A549 (cell line): ENCODE results near the gene KCTD11. TPM values are rescaled to one million over a fixed set of nuclear protein-coding genes. Genes with fewer than 3 reads are reported as not detected.

Source experiments
- ATAC-seq, 2 experiments: fragments of 200-7000 bp in 1 of 2; fragments of >200 bp in 1 of 2; cut with Nextera tagmentation in 1 of 2; cut with Tn5 transposase in 1 of 2; 3 replicates each; pipeline versions ENCODE4 v1.8.0 to v1.9.1; 2018 to 2020; ENCODE audit warnings: mild to moderate bottlenecking in 1 of 2, moderate library complexity in 1 of 2
- CTCF ChIA-PET: fragments of 300-600 bp; sonication (Branson Sonifier 250); formaldehyde crosslinking; extraction: SDS; loops from one replicate; lab custom pipeline; 2021; ENCODE audit warnings: antibody characterized with exemption, inconsistent platforms; lab: Yijun Ruan, JAX
- POLR2A ChIA-PET: fragments of 350-600 bp; formaldehyde crosslinking; extraction: SDS; loops from one replicate; lab custom pipeline; 2021; ENCODE audit warnings: antibody characterized with exemption, inconsistent platforms; lab: Yijun Ruan, JAX
- DNase-seq, 2 experiments: peaks; one replicate each; pipeline versions ENCODE4 v3.0.0 to v3.0.0-alpha.2; 2011 to 2016; ENCODE audit warnings: low read depth in 1 of 2, low spot score in 1 of 2
- FAIRE-seq: peaks from 2 replicates; lab custom pipeline; 2011; peaks lifted over from hg19 to GRCh38; lab: Jason Lieb, UNC
- H3K27ac ChIP-seq, 2 experiments: fragments of >200 bp; sonication (Bioruptor Twin); formaldehyde crosslinking; 3 replicates each; pipeline ENCODE4 v1.5.1; 2016 to 2017
- H3K4me1 ChIP-seq: fragments of >200 bp; sonication (Bioruptor Twin); formaldehyde crosslinking; 3 replicates; pipeline ENCODE4 v1.6.1; 2016
- H3K4me2 ChIP-seq: fragments of >200 bp; sonication (Bioruptor Twin); formaldehyde crosslinking; 3 replicates; pipeline ENCODE4 v1.6.1; 2016
- H3K4me3 ChIP-seq: fragments of >200 bp; sonication (Bioruptor Twin); formaldehyde crosslinking; 3 replicates; pipeline ENCODE4 v1.5.1; 2016
- H3K9me3 ChIP-seq: fragments of >200 bp; sonication (Bioruptor Twin); formaldehyde crosslinking; 3 replicates; pipeline ENCODE4 v1.6.1; 2016
- ATOH8 ChIP-seq: fragments of 250-450 bp; sonication (Bioruptor Pico); IDR thresholded peaks from 2 replicates; pipeline ENCODE4 v1.5.0; 2020; ENCODE audit warnings: low read depth, mild to moderate bottlenecking, moderate library complexity
- BCL3 ChIP-seq: fragments of >200 bp; sonication (Bioruptor Twin); formaldehyde crosslinking; IDR thresholded peaks from 3 replicates; pipeline ENCODE4 v1.6.1; 2016
- CHD4 ChIP-seq: fragments of 200-600 bp; sonication (generic); IDR thresholded peaks from 2 replicates; pipeline ENCODE4 v1.6.1; 2016; ENCODE audit warnings: antibody characterized with exemption, mild to moderate bottlenecking, borderline replicate concordance
- CTCF ChIP-seq: fragments of >200 bp; sonication (Bioruptor Twin); formaldehyde crosslinking; IDR thresholded peaks from 3 replicates; pipeline ENCODE4 v1.5.1; 2016
- EHMT2 ChIP-seq: fragments of 200-600 bp; sonication (generic); IDR thresholded peaks from 2 replicates; pipeline ENCODE4 v1.6.1; 2016; ENCODE audit warnings: antibody characterized with exemption, low read depth, mild to moderate bottlenecking, moderate library complexity
- ESRRA ChIP-seq: fragments of 150-350 bp; IDR thresholded peaks from 2 replicates; pipeline ENCODE4 v1.6.1; 2014; ENCODE audit warnings: mild to moderate bottlenecking, low read length, borderline replicate concordance
- FOSB ChIP-seq: fragments of 250-450 bp; sonication (Bioruptor Pico); IDR thresholded peaks from 2 replicates; pipeline ENCODE4 v1.5.0; 2020; ENCODE audit warnings: mild to moderate bottlenecking, moderate library complexity
- FOXS1 ChIP-seq: fragments of 250-450 bp; sonication (Bioruptor Pico); IDR thresholded peaks from 2 replicates; pipeline ENCODE4 v1.5.0; 2020; ENCODE audit warnings: mild to moderate bottlenecking, moderate library complexity
- GATA3 ChIP-seq: IDR thresholded peaks from 2 replicates; pipeline ENCODE4 v1.6.1; 2012; ENCODE audit warnings: borderline replicate concordance
- HOXB13 ChIP-seq: fragments of 250-450 bp; sonication (Bioruptor Pico); IDR thresholded peaks from 2 replicates; pipeline ENCODE4 v1.5.0; 2020; ENCODE audit warnings: low read depth, mild to moderate bottlenecking, moderate library complexity
- JUN ChIP-seq, 2 experiments: fragments of >200 bp; sonication (Bioruptor Twin); formaldehyde crosslinking; IDR thresholded peaks; 2 replicates in 1 of 2; 3 replicates in 1 of 2; pipeline ENCODE4 v1.6.1; 2016 to 2017
- JUNB ChIP-seq: fragments of >200 bp; sonication (Bioruptor Twin); formaldehyde crosslinking; IDR thresholded peaks from 2 replicates; pipeline ENCODE4 v1.6.1; 2016
- KDM1A ChIP-seq: fragments of 200-600 bp; sonication (generic); IDR thresholded peaks from 2 replicates; pipeline ENCODE4 v1.6.1; 2016; ENCODE audit warnings: low read depth, mild to moderate bottlenecking
- MAFK ChIP-seq: fragments of 450-650 bp; IDR thresholded peaks from 2 replicates; pipeline ENCODE4 v1.6.1; 2014; ENCODE audit not compliant: partially characterized antibody
- MAX ChIP-seq: IDR thresholded peaks from 2 replicates; pipeline ENCODE4 v1.6.1; 2012
- NPAS2 ChIP-seq: fragments of 250-450 bp; sonication (Bioruptor Pico); IDR thresholded peaks from 2 replicates; pipeline ENCODE4 v1.8.0; 2022; ENCODE audit warnings: mild to moderate bottlenecking, moderate library complexity, borderline replicate concordance
- NR3C1 ChIP-seq: fragments of >200 bp; sonication (Bioruptor Twin); formaldehyde crosslinking; IDR thresholded peaks from 3 replicates; pipeline ENCODE4 v1.6.1; 2017
- PHF8 ChIP-seq: fragments of 200-600 bp; sonication (generic); IDR thresholded peaks from 2 replicates; pipeline ENCODE4 v1.6.1; 2016; ENCODE audit warnings: low read depth, mild to moderate bottlenecking, antibody characterized with exemption, moderate library complexity, borderline replicate concordance
- RCOR1 ChIP-seq: fragments of 150-350 bp; IDR thresholded peaks from 2 replicates; pipeline ENCODE4 v1.6.1; 2014; ENCODE audit warnings: antibody characterized with exemption, low read length, low read depth
- RNF2 ChIP-seq: fragments of 200-600 bp; sonication (generic); IDR thresholded peaks from 2 replicates; pipeline ENCODE4 v1.6.1; 2016; ENCODE audit warnings: low read depth, mild to moderate bottlenecking, antibody characterized with exemption, moderate library complexity, borderline replicate concordance
- SREBF2 ChIP-seq: fragments of 450-650 bp; IDR thresholded peaks from 2 replicates; pipeline ENCODE4 v1.6.1; 2014; ENCODE audit warnings: mild to moderate bottlenecking, moderate library complexity
- ZSCAN20 ChIP-seq: fragments of 250-450 bp; sonication (Bioruptor Pico); IDR thresholded peaks from 2 replicates; pipeline ENCODE4 v1.8.0; 2022; ENCODE audit warnings: mild to moderate bottlenecking, moderate library complexity
- WGBS: methylation state at CpG from one replicate; pipeline ENCODE4 v1.1.6; 2017; ENCODE audit errors: missing lambda C conversion rate; 5-methylcytosine and 5-hydroxymethylcytosine counted together
- polyA plus RNA-seq, 4 experiments: library from polyadenylated mRNA; depleted of rRNA in 3 of 4; stranded (reverse); fragments of >200 nt; fragmentation: RNase III in 1 of 4; extraction: RNeasy Plus Mini Kit Qiagen cat#74134 plus additional on column Dnase treatment in 1 of 4; gene quantifications; 2 replicates in 3 of 4; 3 replicates in 1 of 4; pipeline ENCODE4 v1.2.3, GENCODE V29; 2011 to 2017
- TF ChIP-seq, protein P1 (sequence below): fragments of 150-350 bp; IDR thresholded peaks from 2 replicates; pipeline ENCODE4 v1.6.1; 2014; ENCODE audit warnings: low read depth, mild to moderate bottlenecking, low read length

Gene KCTD11
- polyA plus RNA-seq, 2 of the 4 experiments (the other 2 are of a cell fraction) = 6.1 to 10.3 TPM

DNA sequence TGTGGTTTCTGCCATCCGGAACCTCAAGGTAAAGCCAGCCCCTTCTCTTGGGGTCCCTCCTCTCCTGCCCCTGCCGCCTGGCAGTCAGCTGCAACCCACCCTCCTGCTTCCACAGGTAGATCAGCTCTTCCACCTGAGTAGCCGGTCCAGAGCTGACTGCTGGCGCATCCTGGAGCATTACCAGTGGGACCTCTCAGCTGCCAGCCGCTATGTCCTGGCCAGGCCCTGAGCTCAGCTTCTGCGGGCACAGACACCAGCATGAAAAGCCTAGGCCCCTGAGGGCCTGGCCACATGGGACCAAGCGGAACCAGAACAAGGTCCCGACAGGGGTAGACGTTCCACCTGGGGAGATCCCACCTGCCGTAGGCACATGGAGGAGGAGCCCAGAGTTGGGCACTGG, 36.9 kb downstream of the KCTD11 start:
- H3K4me3 ChIP-seq = no peak overlapping the region
- peaks cover 5% of the 10 kb centered on the region; the same call in 1 of the 3 replicates for H3K4me1 ChIP-seq
- FAIRE-seq (no peak), ATAC-seq (no peak), DNase-seq (no peak)
- ChIA-PET POLR2A (interaction anchor here (0.6 to 1.6 kb wide), 2 partner anchors 11 to 15 kb away, joined by 4 to 7 read pairs; partner anchors contain the start of gene TMEM256), CTCF (interaction anchor here (0.7 to 17.1 kb wide), 7 partner anchors 9 to 172 kb away, joined by 3 to 139 read pairs (median 6); partner anchors contain the start of genes KCTD11, SENP3, TMEM102 and TMEM95)
- TF ChIP-seq KDM1A (no peak), BCL3 (no peak), JUN (IDR thresholded peaks at IDR 0.05) (no peak), JUNB (no peak), RNF2 (no peak), GATA3 (no peak), HOXB13 (no peak), CHD4 (no peak), MAFK (no peak), ESRRA (no peak), EHMT2 (no peak), ZSCAN20 (CRISPR knock-in tag) (no peak), MAX (no peak), FOSB (no peak), RCOR1 (no peak), FOXS1 (CRISPR knock-in tag) (no peak)
- TF ChIP-seq, protein P1, sequence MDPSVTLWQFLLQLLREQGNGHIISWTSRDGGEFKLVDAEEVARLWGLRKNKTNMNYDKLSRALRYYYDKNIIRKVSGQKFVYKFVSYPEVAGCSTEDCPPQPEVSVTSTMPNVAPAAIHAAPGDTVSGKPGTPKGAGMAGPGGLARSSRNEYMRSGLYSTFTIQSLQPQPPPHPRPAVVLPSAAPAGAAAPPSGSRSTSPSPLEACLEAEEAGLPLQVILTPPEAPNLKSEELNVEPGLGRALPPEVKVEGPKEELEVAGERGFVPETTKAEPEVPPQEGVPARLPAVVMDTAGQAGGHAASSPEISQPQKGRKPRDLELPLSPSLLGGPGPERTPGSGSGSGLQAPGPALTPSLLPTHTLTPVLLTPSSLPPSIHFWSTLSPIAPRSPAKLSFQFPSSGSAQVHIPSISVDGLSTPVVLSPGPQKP = no peak
- H3K9me3 ChIP-seq = no peaks in the 10 kb centered on the region
- H3K4me2 ChIP-seq = no peak overlapping the region
- H3K27ac ChIP-seq = no peak overlapping the region
- WGBS = 91% methylated on average over 9 of the region's 10 CpGs

DNA sequence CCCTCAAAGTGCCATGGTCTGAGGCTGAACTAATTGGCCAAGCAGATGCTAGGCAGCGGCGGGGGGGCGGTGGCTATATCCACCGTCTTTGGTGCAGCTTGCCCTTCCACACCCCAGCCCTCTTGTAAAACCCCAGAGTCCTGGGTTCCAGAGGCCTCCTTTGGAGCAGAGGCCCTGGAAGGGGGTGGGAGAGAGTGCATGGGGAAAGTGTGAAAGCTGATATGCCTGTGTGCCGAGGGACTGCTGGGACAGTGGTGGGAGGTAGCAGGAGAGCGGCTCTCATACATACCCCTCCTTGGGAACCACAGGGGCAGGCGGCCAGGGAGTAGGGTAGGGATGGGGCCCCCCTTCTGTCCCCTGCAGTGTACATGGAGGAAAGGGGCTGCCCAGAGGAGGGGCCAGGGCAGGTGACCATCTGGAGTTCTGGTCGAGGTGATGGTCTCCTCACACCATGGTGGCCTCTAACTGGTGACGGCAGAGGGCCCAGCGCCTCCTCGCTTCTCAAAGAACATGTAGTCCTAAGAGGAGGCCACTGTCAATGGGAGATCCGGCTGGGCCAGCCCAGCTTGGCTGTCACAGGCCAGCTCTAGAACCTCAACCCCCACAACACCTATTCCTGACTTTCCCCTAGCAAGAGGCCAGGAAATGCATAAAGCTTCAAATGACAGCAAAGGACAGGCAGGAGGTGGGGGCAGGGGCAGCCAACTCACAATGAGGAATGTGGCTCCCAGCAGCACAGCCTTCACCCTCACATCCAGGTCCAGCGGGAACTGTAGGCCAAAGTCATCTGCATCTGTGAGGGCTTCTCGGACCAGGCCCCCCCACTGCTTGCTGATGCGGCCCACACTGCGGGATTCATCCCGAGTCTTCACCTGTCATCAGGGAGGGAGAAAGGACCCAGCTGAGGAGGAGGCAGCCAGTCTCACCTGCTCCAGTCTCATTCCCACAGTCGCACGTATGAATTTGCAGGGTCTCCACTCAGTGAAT, 38.3 kb downstream of the KCTD11 start:
- H3K4me3 ChIP-seq = no peak overlapping the region
- 84% methylated on average over 19 of the region's 19 CpGs for WGBS
- POLR2A ChIA-PET = no interaction called here

More for the DNA sequence above, 38.3 kb downstream of the KCTD11 start:
- ATAC-seq (no peak), FAIRE-seq (no peak), DNase-seq (no peak)
- TF ChIP-seq SREBF2 (no peak), CTCF (no peak), RCOR1 (no peak), NR3C1 (no peak), EHMT2 (no peak), NPAS2 (CRISPR knock-in tag) (no peak), PHF8 (no peak), ATOH8 (CRISPR knock-in tag) (no peak), CHD4 (no peak), GATA3 (no peak)
- CTCF ChIA-PET = interaction anchor here (0.7 to 17.1 kb wide), 7 partner anchors 17 to 171 kb away, joined by 3 to 139 read pairs (median 4); partner anchors contain the start of genes KCTD11, SENP3, TMEM102 and TMEM95
- H3K9me3 ChIP-seq = no peaks in the 10 kb centered on the region
- peaks cover 8% of the 10 kb centered on the region; the same call in 1 of the 3 replicates for H3K4me1 ChIP-seq
- no peak overlapping the region for H3K27ac ChIP-seq
- H3K4me2 ChIP-seq = no peak overlapping the region
